Adrenal gland (tissue), 12 donors: ENCODE measurements around the gene KCNN3. TPM values are rescaled to one million over a fixed set of nuclear protein-coding genes. Genes with fewer than 3 reads are reported as not detected.

ENCODE experiments used
- DNase-seq, 7 donors: peaks; one replicate each; pipeline ENCODE4 v3.0.0-alpha.2; 2019 to 2020
- H3K27ac ChIP-seq, 5 donors: fragments of 200-600 bp; sonication (generic) in 4 of 5; 1 replicate in 3 of 5; 2 replicates in 2 of 5; pipeline versions ENCODE4 v1.5.1 to v1.8.0; 2016 to 2020; ENCODE audit warnings: mild to moderate bottlenecking in 1 of 5
- H3K27me3 ChIP-seq: fragments of 200-600 bp; 2 replicates; pipeline ENCODE4 v1.8.0; 2021
- H3K36me3 ChIP-seq, 2 donors: fragments of 200-600 bp; replicated peaks in 1 of 2; 1 replicate in 1 of 2; 2 replicates in 1 of 2; pipeline versions ENCODE4 v1.5.1 to v1.8.0; 2018 to 2022
- H3K4me1 ChIP-seq, 2 donors: fragments of 200-600 bp; replicated peaks in 1 of 2; 1 replicate in 1 of 2; 2 replicates in 1 of 2; pipeline versions ENCODE4 v1.5.1 to v1.8.0; 2018 to 2021
- H3K4me3 ChIP-seq, 4 donors: fragments of 200-600 bp; sonication (generic) in 3 of 4; one replicate each; pipeline ENCODE4 v1.5.1; 2016 to 2018
- H3K9me3 ChIP-seq, 3 donors: fragments of 200-600 bp; sonication (generic) in 1 of 3; replicated peaks in 1 of 3; 1 replicate in 2 of 3; 2 replicates in 1 of 3; pipeline versions ENCODE4 v1.5.1 to v1.8.0; 2016 to 2021
- CTCF ChIP-seq, 6 experiments: fragments of 450-650 bp in 4 of 6; fragments of 200-600 bp in 2 of 6; sonication (generic) in 1 of 6; IDR thresholded peaks; 1 replicate in 5 of 6; 2 replicates in 1 of 6; pipeline versions ENCODE4 v1.5.1 to v1.8.0; 2016 to 2021; ENCODE audit warnings: antibody characterized with exemption in 6 of 6, mild to moderate bottlenecking in 2 of 6, moderate library complexity in 1 of 6
- POLR2A ChIP-seq, 2 donors: fragments of 450-650 bp; IDR thresholded peaks; one replicate each; pipeline ENCODE4 v1.6.1; 2017; ENCODE audit warnings: antibody characterized with exemption in 2 of 2, mild to moderate bottlenecking in 2 of 2, moderate library complexity in 1 of 2
- WGBS, 4 donors: extraction: QIAGEN DNeasy Blood & Tissue Kit in 2 of 4; methylation state at CpG; one replicate each; pipeline versions ENCODE4 v1.1.5 to v1.1.7; 2013 to 2017; 5-methylcytosine and 5-hydroxymethylcytosine counted together
- intact Hi-C, 2 donors: fragments of 100-400 bp; cut with DNase I; formaldehyde crosslinking; loops; one replicate each; pipeline versions ENCODE4 v1.14.1 to v1.15.0; 2022 to 2023
- polyA plus RNA-seq, 3 donors: library from polyadenylated mRNA; stranded (reverse); fragments of 200-250 nt in 2 of 3; fragments of 350-450 nt in 1 of 3; fragmentation: Illumina TruSeq in 1 of 3; extraction: RNeasy Lipid Tissue Mini Kit (QIAGEN cat#74804) in 1 of 3; gene quantifications; one replicate each; pipeline ENCODE4 v1.2.3, GENCODE V29; 2013 to 2014
- total RNA-seq, 9 donors: library from RNA; depleted of rRNA in 4 of 9; stranded (reverse); fragments of >200 nt in 4 of 9; fragments of 120-200 nt in 1 of 9; fragmentation: NEBNext Ultra II Directional in 1 of 9; extraction: Animal tissue kit (Norgen Biotek cat#: 25700) in 1 of 9; gene quantifications; one replicate each; pipeline versions ENCODE4 v1.1.0 to v1.2.4, GENCODE V29; 2013 to 2023
- donor health status: healthy with polysubstance abuse.
- donor health status: Bipolar disorder and iron deficiency.
- donor health status: DM: yes; HTN: yes; CAD: no.
- donor health status: DM: no; HTN: no; CAD: no.
- donor health status: DM: no; HTN: no; CAD: no.
- donor health status: DM: yes; HTN: yes; CAD: no.

Gene KCNN3
- total and polyA plus RNA-seq, 12 donors, result 0.17 to 2.3 (median 0.97) TPM

DNA sequence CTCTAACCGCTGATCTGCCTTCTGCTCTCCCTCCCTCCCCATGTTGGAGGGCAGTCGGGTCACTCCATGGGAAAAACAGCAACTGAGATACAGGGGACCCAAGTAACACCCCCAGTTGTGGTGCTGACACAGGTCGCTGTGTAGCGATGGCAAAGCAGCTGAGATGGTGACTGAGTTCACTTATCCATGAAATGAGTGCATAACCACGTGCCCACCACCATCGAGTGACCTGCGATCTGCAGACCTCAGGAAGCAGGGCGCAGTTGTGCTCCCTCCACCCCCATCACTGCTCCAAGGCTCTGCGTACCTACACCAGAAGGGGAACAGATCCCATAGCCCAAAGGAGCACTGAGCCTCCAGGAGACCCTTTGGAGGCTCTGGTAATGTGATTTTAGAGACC lies 31.1 kb downstream of the KCNN3 start:
- Histone ChIP-seq H3K36me3 (no peaks in the 10 kb centered on the region), H3K9me3 (no peaks in the 10 kb centered on the region), H3K27me3 (no peaks in the 10 kb centered on the region), H3K27ac (peak overlapping the region in 1 of 5 donors; percentile 77), H3K4me1 (peaks cover 0 to 14% of the 10 kb centered on the region in 2 donors), H3K4me3 (no peak overlapping the region)
- no peak for DNase-seq
- intact Hi-C loops, result no loop called here
- TF ChIP-seq CTCF (IDR thresholded peaks at IDR 0.05) (no peak), POLR2A (IDR thresholded peaks at IDR 0.05) (no peak)
- WGBS, 4 donors, result 80 to 86% (median 84%) methylated on average over 9 of the region's 9 CpGs

- 81 to 87% (median 85%) methylated on average over 11 of the region's 11 CpGs for WGBS, 4 donors
- Histone ChIP-seq H3K36me3 (no peaks in the 10 kb centered on the region), H3K4me3 (no peak overlapping the region), H3K27ac (peak overlapping the region in 1 of 5 donors; percentile 40), H3K27me3 (no peaks in the 10 kb centered on the region), H3K4me1 (peaks cover 0 to 14% of the 10 kb centered on the region in 2 donors), H3K9me3 (no peaks in the 10 kb centered on the region)
- intact Hi-C loops, result no loop called here
- no peak for DNase-seq
- TF ChIP-seq CTCF (IDR thresholded peaks at IDR 0.05) (no peak), POLR2A (IDR thresholded peaks at IDR 0.05) (no peak)
Measured at GRCh38 chr1:154838461-154838860, 31.6 kb downstream of the KCNN3 start.

DNA sequence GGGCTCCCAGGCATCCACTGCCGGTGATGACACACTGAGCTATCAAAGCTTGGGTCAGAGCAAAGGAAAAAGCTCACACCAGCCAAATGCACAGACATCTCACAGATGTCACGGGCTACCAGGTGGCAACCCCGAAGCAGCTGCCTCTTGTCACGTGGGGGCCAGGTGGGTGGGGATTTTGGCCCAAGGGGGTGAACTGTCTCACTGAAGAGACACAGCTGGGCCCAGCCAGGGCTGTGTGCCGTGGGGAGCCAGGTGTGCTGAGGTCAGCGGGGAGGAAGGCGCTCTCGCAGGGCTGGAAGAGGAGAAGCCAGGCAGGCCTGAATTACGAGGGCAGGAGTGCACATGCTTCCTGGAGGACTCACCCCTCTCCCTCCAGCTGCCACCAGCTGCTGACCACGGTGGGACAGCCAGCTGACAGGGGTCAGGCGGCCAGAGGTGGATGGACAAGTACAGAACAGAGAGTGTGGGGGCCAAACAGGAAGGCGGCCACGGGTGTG lies 32.4 kb downstream of the KCNN3 start:
- H3K36me3 ChIP-seq, result no peaks in the 10 kb centered on the region
- peak in 1 of 7 donors; percentile 21 for DNase-seq
- no peaks in the 10 kb centered on the region for H3K27me3 ChIP-seq
- no peaks in the 10 kb centered on the region for H3K9me3 ChIP-seq
- H3K4me3 ChIP-seq, result no peak overlapping the region
- intact Hi-C loops, result no loop called here
- H3K4me1 ChIP-seq, result peaks cover 0 to 14% of the 10 kb centered on the region in 2 donors
- 60 to 77% (median 67%) methylated on average over 11 to 13 of the region's 13 CpGs for WGBS, 4 donors
- H3K27ac ChIP-seq, result peak overlapping the region in 2 of 5 donors; percentile 8 to 40
- TF ChIP-seq CTCF (IDR thresholded peaks at IDR 0.05) (no peak), POLR2A (IDR thresholded peaks at IDR 0.05) (no peak)

DNA sequence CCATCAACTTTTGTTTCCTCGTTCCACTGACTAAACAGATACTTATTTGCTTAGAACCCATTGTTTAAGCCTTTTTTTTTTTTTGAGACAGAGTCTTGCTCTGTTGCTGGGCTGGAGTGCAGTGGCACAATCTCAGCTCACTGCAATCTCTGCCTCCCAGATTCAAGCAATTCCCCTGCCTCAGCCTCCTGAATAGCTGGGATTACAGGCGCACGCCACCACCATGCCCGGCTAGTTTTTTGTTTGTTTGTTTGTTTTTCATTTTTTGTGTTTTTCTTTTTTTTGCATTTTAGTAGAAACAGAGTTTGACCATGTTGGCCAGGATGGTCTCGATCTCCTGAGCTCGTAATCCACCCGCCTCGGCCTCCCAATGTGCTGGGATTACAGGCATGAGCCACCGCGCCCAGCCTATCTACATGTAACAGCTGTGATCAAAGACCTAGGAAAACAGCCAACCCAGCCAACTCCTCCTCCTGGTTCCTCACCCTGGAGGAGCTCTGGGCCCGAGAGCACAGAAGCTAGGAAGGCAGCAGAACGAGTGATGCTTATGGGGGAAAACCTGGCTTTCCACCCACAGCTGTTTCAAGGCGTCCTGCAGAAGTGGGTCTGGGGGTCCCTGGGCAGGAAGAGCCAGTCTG lies 32.9 kb downstream of the KCNN3 start:
- no peaks in the 10 kb centered on the region for H3K27me3 ChIP-seq
- H3K4me3 ChIP-seq, result no peak overlapping the region
- DNase-seq, result no peak
- peaks cover 0 to 14% of the 10 kb centered on the region in 2 donors for H3K4me1 ChIP-seq
- H3K9me3 ChIP-seq, result no peaks in the 10 kb centered on the region
- TF ChIP-seq POLR2A (IDR thresholded peaks at IDR 0.05) (no peak), CTCF (IDR thresholded peaks at IDR 0.05) (no peak)
- peak overlapping the region in 1 of 5 donors; percentile 8 for H3K27ac ChIP-seq
- H3K36me3 ChIP-seq, result no peaks in the 10 kb centered on the region
- WGBS, 4 donors, result 77 to 83% (median 82%) methylated on average over 11 to 13 of the region's 13 CpGs
- intact Hi-C loops, result no loop called here
